ENCODE results near the gene ST6GALNAC3.
"Not testable (repeated sequence)": the region's sequence is repeated elsewhere in the genome, so short reads cannot be mapped to it uniquely, and the experiment has no call there.

ST6GALNAC3 gene

DNA sequence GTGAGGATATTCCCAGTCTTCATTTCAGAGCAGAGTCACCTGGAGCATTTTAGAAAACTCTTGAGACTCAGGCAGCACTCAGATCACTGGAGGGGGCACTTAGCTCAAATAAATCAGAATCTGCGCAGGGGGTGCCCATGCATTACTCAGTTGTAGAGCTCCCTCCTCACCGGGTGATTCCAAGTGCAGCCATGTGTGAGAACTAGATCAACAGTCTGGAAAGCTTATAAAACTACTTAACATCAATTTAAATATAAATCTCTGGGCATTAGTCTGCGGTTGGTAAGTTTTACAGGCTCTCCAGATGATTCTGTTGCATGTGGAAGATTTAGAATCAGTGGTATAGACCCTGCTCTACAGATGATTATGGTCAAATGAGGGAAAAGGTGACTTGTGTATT lies 128.6 kb downstream of the ST6GALNAC3 start:
- FAIRE-seq = no peak

DNA sequence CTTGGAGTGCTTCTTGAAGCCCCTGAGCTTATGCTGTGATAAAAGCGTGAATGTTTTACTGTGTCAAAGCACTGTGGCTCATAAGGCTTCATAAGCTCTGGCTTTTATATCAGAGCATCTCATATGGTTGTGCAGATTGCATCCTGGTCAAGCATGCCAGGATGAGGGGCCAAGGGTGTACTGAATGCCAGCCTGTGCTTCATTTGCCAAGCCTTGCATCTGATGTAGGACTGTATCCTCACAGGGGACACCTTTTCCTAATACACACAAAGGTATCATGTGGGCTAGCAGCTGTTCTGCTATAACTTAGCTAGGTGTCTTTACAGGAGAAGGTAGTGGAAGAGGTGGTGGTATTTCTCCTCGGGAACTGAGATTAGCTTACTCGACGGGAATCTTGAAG lies 134.7 kb downstream of the ST6GALNAC3 start:
- FAIRE-seq = no peak

GRCh38 chr1:76209648-76210047 lies 135.1 kb downstream of the ST6GALNAC3 start:
- no peak for FAIRE-seq

GRCh38 chr1:76210160-76210559 lies 135.6 kb downstream of the ST6GALNAC3 start:
- no peak for FAIRE-seq

- FAIRE-seq = no peak
Observed at GRCh38 chr1:76218888-76219287, 144.3 kb downstream of the ST6GALNAC3 start.

DNA sequence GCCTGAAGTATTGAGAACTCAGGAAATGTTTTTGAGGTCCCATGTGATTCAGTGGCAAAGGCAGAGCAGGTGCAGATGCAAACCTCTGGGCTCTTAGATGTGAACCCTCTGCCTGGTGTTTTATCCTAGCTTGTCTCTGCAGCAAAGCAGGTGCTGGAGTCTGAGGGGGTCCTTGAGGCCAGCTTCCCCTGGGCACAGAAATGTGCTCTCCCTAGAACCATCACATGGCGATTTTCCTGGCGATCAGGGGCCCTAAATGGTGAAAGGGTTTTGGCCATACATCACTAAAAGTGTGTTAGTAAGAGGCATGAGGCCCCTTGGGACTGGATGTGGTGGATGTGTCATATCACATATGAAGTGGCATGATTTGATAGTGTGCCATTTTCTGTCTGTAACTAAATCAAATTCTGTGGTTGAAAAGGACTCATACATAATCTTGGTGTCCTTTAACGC lies 144.8 kb downstream of the ST6GALNAC3 start:
- no peak for FAIRE-seq

DNA sequence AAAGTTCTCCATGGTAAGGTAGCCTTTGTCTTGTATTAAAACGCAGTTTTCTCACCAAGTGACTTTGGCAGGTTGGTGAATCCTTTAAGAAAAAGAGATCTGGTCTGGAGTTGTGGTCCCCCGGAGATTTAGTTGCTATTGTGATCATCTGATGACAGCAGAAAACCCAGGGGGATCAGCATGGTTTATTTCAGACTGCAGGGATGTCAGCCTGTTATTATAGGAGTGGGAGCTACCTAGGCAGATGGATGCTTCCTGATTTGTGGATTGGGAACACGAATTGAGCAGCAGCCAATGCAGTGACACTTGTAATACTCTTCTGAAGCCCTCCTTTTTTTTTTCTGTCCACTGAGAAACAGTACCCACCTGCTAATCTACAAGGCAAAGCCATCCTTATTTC lies 150.2 kb downstream of the ST6GALNAC3 start:
- no peak for FAIRE-seq

DNA sequence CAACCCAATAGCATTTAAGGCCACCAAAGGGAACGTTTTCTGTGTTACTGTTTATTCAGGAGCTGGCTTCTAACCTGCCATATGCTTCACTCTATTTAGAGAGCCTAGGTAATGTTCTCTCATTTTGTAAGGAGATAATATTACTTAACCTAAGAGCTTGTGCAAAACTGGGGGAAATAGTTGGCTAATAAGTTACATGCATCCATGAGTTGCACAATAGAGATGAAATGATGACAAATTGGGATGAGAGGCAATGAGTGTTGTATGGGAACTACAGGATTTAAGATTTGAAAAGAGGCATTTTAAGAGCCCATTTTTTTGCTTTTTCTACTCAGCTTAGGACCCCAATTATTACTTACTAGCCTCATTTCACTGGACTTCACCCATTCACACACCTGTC lies 151.0 kb downstream of the ST6GALNAC3 start:
- no peak for FAIRE-seq

GRCh38 chr1:76227621-76228020 lies 153.1 kb downstream of the ST6GALNAC3 start:
- no peak for FAIRE-seq

- no peak for FAIRE-seq
Observed at GRCh38 chr1:76229279-76230005, 154.9 kb downstream of the ST6GALNAC3 start.

DNA sequence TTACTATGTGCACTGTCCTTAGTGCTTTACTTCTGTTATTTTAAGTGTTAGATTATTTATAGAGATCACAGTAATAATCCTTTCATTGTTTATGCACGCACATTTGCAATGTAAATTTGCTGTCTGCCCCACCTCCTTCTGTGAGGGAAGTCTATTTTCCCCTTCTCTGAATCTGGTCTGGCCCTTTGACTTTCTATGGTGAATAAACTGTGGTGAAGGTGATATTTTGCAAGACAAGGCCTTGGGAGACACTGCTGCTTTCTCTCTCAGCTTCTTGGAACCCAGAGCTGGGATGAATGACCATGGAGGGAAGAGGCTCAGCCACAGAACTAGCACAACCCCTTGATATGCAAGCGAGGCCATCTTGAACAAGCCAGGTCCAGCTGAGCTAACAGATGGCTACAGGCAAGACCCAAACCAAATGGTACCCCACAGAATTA lies 156.3 kb downstream of the ST6GALNAC3 start:
- no peak for FAIRE-seq

DNA sequence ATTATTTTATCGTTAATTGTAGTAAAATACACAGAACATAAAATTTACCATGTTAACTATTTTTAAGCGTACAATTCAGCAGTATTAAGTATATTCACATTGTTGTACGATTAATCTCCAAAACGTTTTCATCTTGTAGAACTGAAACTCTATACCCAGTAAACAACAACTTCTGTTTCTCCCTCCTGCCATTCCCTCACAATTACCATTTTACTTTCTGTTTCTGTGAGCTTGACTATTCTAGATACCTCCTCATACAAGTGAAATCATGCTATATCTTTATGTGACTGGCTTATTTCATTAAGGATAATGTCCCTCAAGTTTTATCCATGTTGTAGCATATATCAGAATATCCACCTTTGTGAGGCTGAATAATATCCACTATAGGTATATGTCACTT lies 156.8 kb downstream of the ST6GALNAC3 start:
- FAIRE-seq = no peak

DNA sequence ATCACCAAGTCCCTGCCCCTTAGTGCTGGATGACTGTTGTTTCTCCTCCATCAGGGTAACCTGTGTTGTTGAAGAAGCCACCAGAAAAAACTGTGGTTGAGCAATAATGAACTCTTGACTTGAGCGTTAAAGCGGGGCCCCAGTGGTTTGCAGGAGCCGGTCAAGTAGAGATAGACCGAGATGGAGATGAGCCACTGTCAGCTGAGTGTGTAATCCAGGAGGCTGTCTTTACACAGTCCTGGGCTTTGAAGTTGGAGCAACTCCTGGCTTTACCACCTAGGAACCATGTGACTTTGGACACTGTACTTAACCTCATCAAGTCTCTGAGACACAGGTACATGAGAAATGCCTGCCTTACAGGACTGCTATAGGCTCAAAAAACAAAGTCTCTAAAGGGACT lies 158.1 kb downstream of the ST6GALNAC3 start:
- no peak for FAIRE-seq

DNA sequence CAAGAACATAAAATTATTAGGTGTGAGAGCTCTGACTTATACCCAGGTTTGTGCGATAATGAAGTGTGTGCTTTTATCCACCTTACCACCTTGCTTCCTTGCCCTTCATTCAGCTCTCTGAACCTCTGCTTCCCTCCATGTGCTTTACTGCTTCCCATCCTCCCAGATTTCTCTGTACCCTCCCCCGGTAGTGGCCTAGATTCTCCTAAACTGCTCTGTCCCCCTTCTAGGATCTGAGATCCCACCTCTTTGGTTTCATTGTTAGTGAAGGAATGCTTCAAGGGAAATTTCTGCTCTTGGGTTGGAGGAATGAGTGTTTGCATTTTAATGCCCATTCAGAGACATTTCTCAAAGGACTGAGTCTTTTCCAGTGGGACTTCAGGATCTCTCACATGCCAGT lies 159.5 kb downstream of the ST6GALNAC3 start:
- no peak for FAIRE-seq

- no peak for FAIRE-seq
Observed at GRCh38 chr1:76237211-76237610, 162.7 kb downstream of the ST6GALNAC3 start.

- no peak for FAIRE-seq
Observed at GRCh38 chr1:76238094-76238628, 163.6 kb downstream of the ST6GALNAC3 start.

- no peak for FAIRE-seq
Observed at GRCh38 chr1:76239470-76239918, 164.9 kb downstream of the ST6GALNAC3 start.

GRCh38 chr1:76240316-76240715 lies 165.8 kb downstream of the ST6GALNAC3 start:
- no peak for FAIRE-seq

DNA sequence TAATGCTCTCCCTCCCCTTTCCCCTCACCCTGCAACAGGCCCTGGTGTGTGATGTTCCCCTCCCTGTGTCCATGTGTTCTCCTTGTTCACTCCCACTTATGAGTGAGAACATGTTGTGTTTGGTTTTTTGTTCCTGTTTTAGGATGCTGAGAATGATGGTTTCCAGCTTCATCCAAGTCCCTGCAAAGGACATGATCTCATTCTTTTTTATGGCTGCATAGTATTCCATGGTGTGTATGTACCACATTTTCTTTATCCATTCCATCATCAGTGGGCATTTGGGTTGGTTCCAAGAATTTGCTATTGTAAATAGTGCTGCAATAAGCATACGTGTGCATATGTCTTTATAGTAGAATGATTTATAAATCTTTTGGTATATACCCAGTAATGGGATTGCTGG lies 168.0 kb downstream of the ST6GALNAC3 start:
- FAIRE-seq = not testable (repeated sequence)

- no peak for FAIRE-seq
Observed at GRCh38 chr1:76247261-76247852, 172.8 kb downstream of the ST6GALNAC3 start.

- no peak for FAIRE-seq
Observed at GRCh38 chr1:76250271-76250670, 175.7 kb downstream of the ST6GALNAC3 start.

- no peak for FAIRE-seq
Observed at GRCh38 chr1:76252431-76252830, 177.9 kb downstream of the ST6GALNAC3 start.

GRCh38 chr1:76254104-76255030 lies 179.8 kb downstream of the ST6GALNAC3 start:
- no peak for FAIRE-seq

Measured in colon (tissue), 2 donors.